Muscle layer of colon (tissue), 2 donors: ENCODE data around the gene GINS3.

ENCODE experiments used
- H3K27ac ChIP-seq: one replicate; pipeline ENCODE4 v1.7.0; 2013; ENCODE audit warnings: low read depth, mild to moderate bottlenecking, low read length, moderate library complexity
- H3K27me3 ChIP-seq, 2 donors: one replicate each; pipeline ENCODE4 v1.7.0; 2013; ENCODE audit warnings: low read length in 2 of 2, mild to moderate bottlenecking in 2 of 2; ENCODE audit not compliant: insufficient read depth in 2 of 2, control insufficient read depth in 1 of 2
- H3K36me3 ChIP-seq: one replicate; pipeline ENCODE4 v1.7.0; 2013; ENCODE audit warnings: mild to moderate bottlenecking, low read length; ENCODE audit not compliant: insufficient read depth
- H3K4me1 ChIP-seq: one replicate; pipeline ENCODE4 v1.7.0; 2013; ENCODE audit warnings: mild to moderate bottlenecking, low read length; ENCODE audit not compliant: insufficient read depth
- H3K4me3 ChIP-seq, 2 donors: one replicate each; pipeline ENCODE4 v1.7.0; 2013; ENCODE audit warnings: low read length in 2 of 2, low read depth in 1 of 2, mild to moderate bottlenecking in 1 of 2, moderate library complexity in 1 of 2
- H3K9ac ChIP-seq: one replicate; pipeline ENCODE4 v1.7.0; 2013; ENCODE audit warnings: low read length
- H3K9me3 ChIP-seq: one replicate; pipeline ENCODE4 v1.7.0; 2013; ENCODE audit warnings: mild to moderate bottlenecking, low read length
- donor health status: abdominal sarcoma.
- donor health status: Adenocarcinoma of cecum.

GINS3 gene

DNA sequence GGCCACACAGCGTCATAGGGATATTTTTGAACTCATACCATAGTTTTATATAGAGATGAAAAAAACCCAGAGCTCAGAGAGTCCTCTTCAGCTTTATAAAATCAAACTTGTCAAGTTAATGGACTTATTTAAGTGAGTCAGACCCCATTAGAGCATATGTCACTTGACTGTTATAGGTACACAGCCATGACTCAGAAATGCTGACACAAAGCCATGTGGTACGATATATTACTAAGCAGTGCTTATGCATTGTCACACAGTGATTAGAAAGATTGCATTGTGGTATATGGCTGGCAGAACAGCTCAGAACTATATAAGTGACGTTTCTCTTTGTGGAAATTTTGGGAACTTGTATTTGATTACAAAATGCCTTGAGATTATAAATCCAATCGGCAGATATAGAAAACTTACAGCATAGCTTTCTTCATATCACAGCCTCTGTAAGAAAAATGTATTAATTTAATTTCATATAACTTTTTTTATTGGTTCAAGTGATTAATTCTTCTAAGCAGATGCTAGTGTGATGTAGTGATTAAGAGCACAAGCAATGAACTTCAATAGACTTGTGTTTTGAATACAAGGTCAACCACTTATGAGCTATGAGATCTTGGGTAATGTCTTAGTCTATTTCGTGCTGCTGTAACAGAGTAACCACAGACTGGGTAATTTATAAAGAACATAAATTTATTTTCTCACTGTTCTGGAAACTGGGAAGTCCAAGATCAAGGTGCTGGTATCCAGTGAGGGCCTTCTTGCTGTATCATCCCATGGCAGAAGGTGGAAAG lies 25.8 kb upstream of the GINS3 start:
- Histone ChIP-seq H3K9ac (no peak overlapping the region), H3K4me1 (no peaks in the 10 kb centered on the region), H3K4me3 (no peak overlapping the region), H3K27ac (no peak overlapping the region), H3K36me3 (no peaks in the 10 kb centered on the region), H3K27me3 (no peaks in the 10 kb centered on the region), H3K9me3 (no peaks in the 10 kb centered on the region)

DNA sequence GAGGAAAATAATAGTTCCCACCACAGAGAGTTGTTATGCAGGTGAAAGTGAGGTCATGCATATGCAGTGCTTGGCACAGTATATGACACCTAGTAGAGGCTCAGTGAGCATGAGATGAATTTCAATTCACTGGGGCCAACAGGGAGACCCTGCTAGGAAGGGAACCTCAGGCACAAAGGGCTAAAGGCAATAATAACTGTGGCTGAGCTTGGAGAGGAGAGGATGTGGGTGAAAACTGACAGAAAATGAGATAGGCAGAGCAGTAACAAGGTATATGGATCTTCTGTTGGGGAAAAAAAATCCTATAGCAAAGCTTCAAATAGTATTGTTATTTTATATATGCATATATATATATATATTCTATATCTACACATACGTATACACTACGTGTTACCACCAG lies 25.0 kb upstream of the GINS3 start:
- no peak overlapping the region for H3K27ac ChIP-seq
- H3K27me3 ChIP-seq = no peaks in the 10 kb centered on the region
- H3K9me3 ChIP-seq = no peaks in the 10 kb centered on the region
- no peak overlapping the region for H3K4me3 ChIP-seq
- no peaks in the 10 kb centered on the region for H3K4me1 ChIP-seq
- H3K9ac ChIP-seq = no peak overlapping the region
- H3K36me3 ChIP-seq = no peaks in the 10 kb centered on the region

DNA sequence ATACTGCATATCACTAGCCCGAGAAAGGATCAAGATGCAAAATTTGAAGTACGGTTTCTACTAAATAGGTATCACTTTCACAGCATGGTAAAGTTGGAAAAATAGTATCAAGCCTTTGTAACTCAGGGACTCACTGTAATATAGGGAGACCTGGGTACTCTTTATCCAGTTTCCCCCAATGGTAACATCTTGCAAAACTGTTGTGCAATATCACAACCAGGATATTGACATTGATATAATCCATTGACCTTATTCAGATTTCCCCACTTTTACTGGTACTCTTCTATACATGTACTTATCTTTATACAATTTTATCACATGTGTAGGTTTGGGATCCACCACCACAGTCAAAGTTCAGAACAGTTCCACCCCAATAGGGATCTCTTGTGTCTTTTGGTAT lies 20.4 kb upstream of the GINS3 start:
- H3K9me3 ChIP-seq = no peaks in the 10 kb centered on the region
- no peak overlapping the region for H3K9ac ChIP-seq
- no peaks in the 10 kb centered on the region for H3K27me3 ChIP-seq
- no peak overlapping the region for H3K27ac ChIP-seq
- no peak overlapping the region for H3K4me3 ChIP-seq
- no peaks in the 10 kb centered on the region for H3K4me1 ChIP-seq
- H3K36me3 ChIP-seq = no peaks in the 10 kb centered on the region

DNA sequence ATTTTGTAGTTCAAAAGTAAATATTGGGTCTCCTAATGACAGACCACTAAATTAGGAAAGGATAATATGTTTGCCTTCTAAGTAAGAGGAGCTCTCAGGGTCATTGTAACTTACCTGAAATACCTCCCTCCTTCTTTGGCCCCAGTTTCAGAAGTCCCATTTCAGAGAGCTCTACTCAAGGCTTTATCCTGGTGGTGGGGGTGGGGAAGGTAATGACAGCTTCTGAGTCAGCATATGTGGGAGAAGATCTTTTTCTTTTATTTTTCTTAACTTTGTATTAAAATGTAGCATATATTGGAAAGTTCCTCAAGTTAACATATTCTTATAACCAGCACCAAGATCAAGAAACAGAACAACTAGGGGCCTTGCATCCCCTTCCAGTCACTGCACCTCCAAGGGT lies 16.9 kb upstream of the GINS3 start:
- Histone ChIP-seq H3K36me3 (no peaks in the 10 kb centered on the region), H3K4me1 (no peaks in the 10 kb centered on the region), H3K27ac (no peak overlapping the region), H3K4me3 (no peak overlapping the region), H3K9me3 (no peaks in the 10 kb centered on the region), H3K9ac (no peak overlapping the region), H3K27me3 (no peaks in the 10 kb centered on the region)

DNA sequence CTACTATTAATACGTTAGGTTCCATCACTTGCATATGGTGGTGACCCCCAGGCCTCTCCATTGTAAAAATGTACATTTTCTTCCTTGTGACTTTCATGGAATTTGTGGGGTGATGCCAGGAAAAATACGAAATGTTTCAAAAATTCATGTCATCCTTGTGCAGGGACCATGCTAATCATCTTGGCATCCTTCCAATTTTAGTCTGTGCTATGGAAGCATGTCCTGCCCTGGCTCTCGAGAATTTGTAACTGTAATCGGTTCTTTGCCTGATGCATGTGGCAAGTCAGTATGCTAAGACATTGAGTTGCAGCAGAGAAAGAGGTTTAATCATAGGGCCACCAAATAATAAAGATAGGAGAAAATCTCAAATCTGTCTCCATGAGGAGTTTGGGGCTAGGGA lies 14.3 kb upstream of the GINS3 start:
- Histone ChIP-seq H3K27me3 (no peaks in the 10 kb centered on the region), H3K9me3 (no peaks in the 10 kb centered on the region), H3K4me1 (no peaks in the 10 kb centered on the region), H3K4me3 (no peak overlapping the region), H3K36me3 (no peaks in the 10 kb centered on the region), H3K9ac (no peak overlapping the region), H3K27ac (no peak overlapping the region)

DNA sequence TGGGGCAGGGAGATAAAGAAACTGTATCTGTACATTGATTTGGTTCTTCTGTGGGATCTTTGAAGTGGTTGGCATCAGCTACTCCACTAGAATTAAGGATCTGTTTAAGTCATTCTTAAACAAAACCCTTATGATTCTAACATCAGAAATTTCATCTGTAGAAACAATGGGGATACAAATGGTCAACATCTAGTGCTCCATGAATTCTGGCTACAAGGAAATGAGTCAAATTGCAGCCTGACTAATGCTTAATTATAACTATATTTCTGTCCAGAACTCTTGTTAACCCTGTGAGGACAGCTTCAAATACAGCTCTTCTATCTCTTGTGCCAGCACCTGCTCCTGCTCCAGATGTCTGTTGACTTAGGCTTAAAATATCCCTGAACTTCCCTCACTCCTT lies 13.9 kb upstream of the GINS3 start:
- no peaks in the 10 kb centered on the region for H3K36me3 ChIP-seq
- H3K4me1 ChIP-seq = no peaks in the 10 kb centered on the region
- no peak overlapping the region for H3K4me3 ChIP-seq
- no peaks in the 10 kb centered on the region for H3K9me3 ChIP-seq
- H3K27ac ChIP-seq = no peak overlapping the region
- H3K9ac ChIP-seq = no peak overlapping the region
- H3K27me3 ChIP-seq = no peaks in the 10 kb centered on the region

DNA sequence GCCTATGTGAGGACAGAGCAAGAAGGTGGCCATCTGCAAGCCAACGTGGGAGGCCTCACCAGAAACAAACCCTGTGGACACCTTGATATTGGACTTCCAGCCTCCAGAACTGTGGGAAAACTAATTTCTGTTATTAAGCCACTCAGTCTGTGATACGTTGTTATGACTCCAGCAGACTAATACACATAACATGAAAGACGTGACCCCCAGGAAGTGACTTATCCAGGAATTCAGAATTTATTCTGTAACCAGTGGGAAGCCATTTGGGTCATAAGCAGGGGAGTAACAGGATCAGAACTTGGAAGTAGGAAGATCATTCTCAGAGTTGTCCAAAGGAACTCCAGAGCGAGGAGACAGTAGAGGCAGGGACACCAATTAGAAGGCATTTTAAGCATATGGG lies 12.5 kb upstream of the GINS3 start:
- Histone ChIP-seq H3K27me3 (no peaks in the 10 kb centered on the region), H3K4me3 (no peak overlapping the region), H3K9me3 (no peaks in the 10 kb centered on the region), H3K27ac (no peak overlapping the region), H3K9ac (no peak overlapping the region), H3K36me3 (no peaks in the 10 kb centered on the region), H3K4me1 (no peaks in the 10 kb centered on the region)

DNA sequence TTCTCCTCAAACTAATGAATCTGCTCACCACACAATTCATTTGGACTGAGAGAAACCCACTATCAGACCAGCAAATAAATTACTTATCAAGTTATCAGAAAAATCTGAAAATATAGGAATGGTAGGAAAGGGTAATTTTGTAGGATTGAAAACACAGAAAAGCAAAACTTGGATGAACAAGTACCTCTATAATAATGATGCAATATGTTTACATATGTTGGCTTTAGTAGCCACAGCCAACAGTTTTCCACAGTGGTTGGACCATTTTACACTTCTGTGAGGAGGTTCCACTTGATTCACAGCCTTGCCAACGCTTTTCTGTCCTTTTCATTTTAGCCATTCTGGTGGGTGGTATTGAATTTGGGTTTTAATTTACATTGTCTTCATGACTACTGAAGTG lies 10.6 kb upstream of the GINS3 start:
- no peak overlapping the region for H3K27ac ChIP-seq
- no peak overlapping the region for H3K4me3 ChIP-seq
- H3K9ac ChIP-seq = no peak overlapping the region
- H3K4me1 ChIP-seq = no peaks in the 10 kb centered on the region
- no peaks in the 10 kb centered on the region for H3K9me3 ChIP-seq
- no peaks in the 10 kb centered on the region for H3K36me3 ChIP-seq
- H3K27me3 ChIP-seq = no peaks in the 10 kb centered on the region

DNA sequence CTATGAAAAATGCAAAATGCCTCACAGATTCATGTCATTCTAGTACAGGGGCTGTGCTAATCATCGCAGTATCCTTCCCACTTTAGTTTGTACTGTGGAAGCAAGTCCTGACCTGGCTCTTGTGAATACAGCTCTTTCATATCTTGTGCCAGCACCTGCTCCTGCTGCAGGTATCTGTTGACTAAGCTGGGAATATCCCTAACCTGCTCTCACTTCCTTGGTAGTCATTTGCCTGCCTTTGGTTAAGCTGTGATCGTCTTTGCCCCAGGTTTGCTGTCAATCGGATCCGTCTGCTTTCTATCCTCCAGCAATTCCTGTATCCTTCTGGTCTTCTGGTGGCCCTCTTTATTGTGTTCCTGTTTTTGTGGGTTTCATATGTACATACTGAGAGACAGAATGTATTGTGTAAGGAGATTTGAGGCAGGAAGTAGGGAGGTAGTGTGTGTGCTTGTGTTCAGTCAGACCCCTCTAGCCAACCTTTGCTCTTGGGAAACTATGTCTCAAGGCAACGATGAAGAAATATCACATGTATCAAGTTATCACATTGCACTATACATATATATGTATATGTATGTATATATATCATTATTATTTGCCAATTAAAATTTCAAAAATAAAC lies 7.7 kb upstream of the GINS3 start:
- Histone ChIP-seq H3K27ac (no peak overlapping the region), H3K27me3 (no peaks in the 10 kb centered on the region), H3K4me3 (no peak overlapping the region), H3K36me3 (no peaks in the 10 kb centered on the region), H3K9ac (no peak overlapping the region), H3K9me3 (no peaks in the 10 kb centered on the region), H3K4me1 (no peaks in the 10 kb centered on the region)

DNA sequence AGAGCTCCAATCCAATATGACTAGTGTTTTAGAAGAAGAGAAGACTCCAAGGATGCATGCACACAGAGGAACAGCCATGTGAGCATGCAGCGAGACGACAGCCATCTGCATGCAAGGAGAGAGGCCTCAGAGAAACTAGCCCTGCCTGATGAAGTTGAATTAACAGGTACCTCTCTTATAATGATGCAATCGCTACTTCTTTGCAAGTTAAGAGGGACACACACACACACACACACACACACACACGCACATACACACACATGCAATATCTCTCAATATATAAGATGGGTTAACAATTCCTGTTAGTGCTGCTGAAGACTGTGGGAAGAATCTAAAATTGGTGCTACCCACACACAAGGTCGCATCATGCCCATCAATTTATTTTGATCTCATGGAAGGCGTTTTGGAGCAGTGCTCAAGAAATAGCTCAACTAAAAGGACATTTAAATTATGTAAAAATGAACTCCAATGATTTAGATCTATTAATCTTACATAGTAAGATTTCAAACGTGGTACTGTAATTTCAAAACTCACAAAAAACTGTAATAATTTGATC lies 7.0 kb upstream of the GINS3 start:
- Histone ChIP-seq H3K4me1 (no peaks in the 10 kb centered on the region), H3K27ac (no peak overlapping the region), H3K9me3 (no peaks in the 10 kb centered on the region), H3K36me3 (no peaks in the 10 kb centered on the region), H3K9ac (no peak overlapping the region), H3K27me3 (no peaks in the 10 kb centered on the region), H3K4me3 (no peak overlapping the region)

DNA sequence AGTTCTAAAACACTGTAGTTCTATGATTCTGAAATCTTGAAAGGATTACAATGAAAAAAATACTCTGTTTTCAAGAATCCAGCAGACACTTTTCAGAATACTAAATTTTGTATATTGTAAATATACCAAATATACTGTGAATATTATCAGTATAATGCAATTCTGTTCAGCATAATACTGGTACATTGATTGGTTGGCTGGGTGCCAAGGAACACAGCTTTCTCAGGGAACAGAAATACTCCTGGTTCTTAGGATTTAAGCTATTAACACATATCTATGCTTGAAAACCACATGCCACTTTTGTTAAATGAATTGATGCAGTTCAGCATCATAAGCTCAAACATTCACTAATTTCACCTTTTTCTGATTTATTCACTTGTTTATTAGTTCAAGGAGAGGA lies 2.5 kb upstream of the GINS3 start:
- Histone ChIP-seq H3K36me3 (no peaks in the 10 kb centered on the region), H3K9ac (no peak overlapping the region), H3K9me3 (no peaks in the 10 kb centered on the region)

DNA sequence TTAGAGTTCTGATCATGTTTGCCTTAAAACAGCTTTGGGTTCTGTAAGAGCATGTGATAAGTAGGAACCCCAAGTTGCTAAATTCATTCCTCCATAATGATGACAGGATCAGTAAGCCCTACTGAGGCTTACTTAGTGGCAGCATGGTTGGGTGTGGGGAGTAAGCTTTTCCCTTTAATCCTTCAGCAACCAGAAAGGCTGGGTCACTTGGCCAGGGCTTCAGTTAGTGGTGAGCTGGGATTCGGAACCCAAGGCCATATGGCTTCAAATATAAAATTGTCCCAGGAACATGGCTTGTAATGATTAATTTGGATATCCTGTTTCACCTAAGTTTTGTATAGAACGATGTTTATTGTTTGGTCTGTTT lies 850 bp downstream of the GINS3 start:
- H3K9ac ChIP-seq = peak overlapping the region; percentile 82
- no peaks in the 10 kb centered on the region for H3K36me3 ChIP-seq
- no peaks in the 10 kb centered on the region for H3K9me3 ChIP-seq
- no peaks in the 10 kb centered on the region for H3K27me3 ChIP-seq
- no peak overlapping the region for H3K27ac ChIP-seq
- H3K4me3 ChIP-seq = peak overlapping the region; percentile 94 to 96
- peaks cover 10% of the 10 kb centered on the region for H3K4me1 ChIP-seq

More for the DNA sequence above, 2.5 kb upstream of the GINS3 start:
- Histone ChIP-seq H3K4me3 (no peak overlapping the region), H3K27me3 (no peaks in the 10 kb centered on the region), H3K27ac (no peak overlapping the region), H3K4me1 (peaks cover 10% of the 10 kb centered on the region)
